Left ventricle myocardium inferior (tissue), 1 donor: ENCODE results near the gene CACNG8. TPM values are rescaled to one million over a fixed set of nuclear protein-coding genes. Genes with fewer than 3 reads are reported as not detected.

Experiments used
- DNase-seq: peaks from one replicate; pipeline ENCODE4 v3.0.0-alpha.2; 2020
- H3K27ac ChIP-seq: fragments of 200-600 bp; replicated peaks from 2 replicates; pipeline ENCODE4 v1.8.0; 2021
- H3K27me3 ChIP-seq: fragments of 200-600 bp; 2 replicates; pipeline ENCODE4 v1.8.0; 2021; ENCODE audit warnings: low read depth
- H3K36me3 ChIP-seq: fragments of 200-600 bp; 2 replicates; pipeline ENCODE4 v1.8.0; 2021
- H3K4me1 ChIP-seq: fragments of 200-600 bp; 2 replicates; pipeline ENCODE4 v1.8.0; 2021
- H3K4me3 ChIP-seq: fragments of 200-600 bp; 2 replicates; pipeline ENCODE4 v1.8.0; 2021; ENCODE audit warnings: mild to moderate bottlenecking, moderate library complexity
- H3K9me3 ChIP-seq: fragments of 200-600 bp; replicated peaks from 2 replicates; pipeline ENCODE4 v1.8.0; 2021
- CTCF ChIP-seq: fragments of 200-600 bp; IDR thresholded peaks from 2 replicates; pipeline ENCODE4 v1.8.0; 2021; ENCODE audit warnings: antibody characterized with exemption, mild to moderate bottlenecking, borderline replicate concordance
- intact Hi-C: fragments of 100-400 bp; cut with micrococcal nuclease; formaldehyde crosslinking; loops from one replicate; pipeline ENCODE4 v1.11.0; 2022
- total RNA-seq: library from RNA; stranded (reverse); fragmentation: NEBNext Ultra II Directional; extraction: Animal tissue kit (Norgen Biotek cat#: 25700); gene quantifications from one replicate; pipeline ENCODE4 v1.2.1, GENCODE V29; 2021
- donor health status: DM: no; HTN: yes; CAD: no; lungs with severe emphysema.

CACNG8 gene
- total RNA-seq, 1 donor from 2014 or later, result 0.16 TPM

DNA sequence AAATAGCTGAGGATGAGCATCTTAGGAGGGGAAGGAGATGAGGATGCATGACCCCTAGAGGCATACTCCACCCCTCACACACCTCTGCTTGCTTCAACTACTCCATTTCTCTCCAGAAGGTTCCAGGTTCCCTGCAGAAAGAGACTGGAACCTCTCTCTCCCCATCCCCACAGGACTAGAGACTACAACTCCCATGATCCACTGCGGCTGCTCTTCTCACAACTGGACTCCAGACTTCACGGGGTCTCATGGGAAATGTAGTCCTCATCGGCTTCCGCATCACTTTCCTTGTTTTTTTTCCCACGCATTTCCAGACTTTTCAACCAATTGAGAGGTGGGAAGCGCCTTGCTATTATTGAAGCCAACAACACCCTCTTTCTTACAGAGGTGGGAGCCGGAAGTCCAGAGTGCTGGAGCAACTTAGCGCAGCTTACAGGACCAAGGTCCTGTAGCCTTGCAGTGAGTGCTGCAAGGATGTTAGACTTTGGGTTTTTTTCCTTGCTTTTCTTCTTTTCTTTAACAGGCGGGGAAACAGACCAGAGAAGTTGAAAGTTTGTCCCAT lies 14.8 kb downstream of the CACNG8 start:
- Histone ChIP-seq H3K36me3 (no peaks in the 10 kb centered on the region), H3K4me3 (peak overlapping the region; percentile 54), H3K9me3 (no peaks in the 10 kb centered on the region), H3K27ac (no peak overlapping the region), H3K27me3 (peaks cover 91% of the 10 kb centered on the region), H3K4me1 (peaks cover 34% of the 10 kb centered on the region)
- TF ChIP-seq CTCF, result no peak
- intact Hi-C loops, result no loop called here
- DNase-seq, result peak; percentile 61

DNA sequence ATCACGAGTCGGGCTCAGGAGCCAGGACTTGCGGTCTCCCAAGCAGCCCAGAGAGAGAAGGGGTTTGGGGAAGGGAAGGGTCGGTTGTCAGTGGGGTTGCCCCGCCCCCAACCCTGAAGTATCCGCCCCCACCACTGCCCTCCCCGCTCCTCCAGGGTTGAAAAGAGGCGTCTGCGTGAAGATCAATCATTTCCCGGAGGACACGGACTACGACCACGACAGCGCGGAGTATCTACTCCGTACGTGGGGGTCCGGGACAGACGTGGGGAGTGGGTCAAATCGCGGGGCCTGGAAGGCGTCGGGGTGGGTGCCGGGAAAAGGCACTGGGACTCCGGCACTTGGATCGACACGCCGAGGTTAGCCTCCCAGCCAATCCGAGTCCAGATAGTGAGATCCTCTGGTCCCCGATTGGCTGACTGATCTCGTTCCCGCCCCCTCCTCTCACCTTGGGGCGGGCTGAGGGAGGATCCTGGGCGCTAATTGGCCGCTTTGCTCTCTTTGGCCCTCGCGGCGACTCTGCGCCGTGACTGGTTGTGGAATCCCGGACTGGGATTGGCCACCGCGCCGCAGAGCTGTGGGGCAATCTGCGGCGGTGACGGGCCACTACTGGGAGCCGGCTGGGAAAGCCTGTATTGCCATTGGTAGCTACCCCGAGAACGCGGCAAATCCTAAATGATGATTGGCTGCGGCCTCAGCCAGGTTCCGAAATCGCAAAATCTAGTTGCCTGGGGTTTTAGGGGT lies 15.4 kb downstream of the CACNG8 start:
- H3K4me3 ChIP-seq, result peak overlapping the region; percentile 54
- peaks cover 34% of the 10 kb centered on the region for H3K4me1 ChIP-seq
- no peak for TF ChIP-seq CTCF
- no peak overlapping the region for H3K27ac ChIP-seq
- no peaks in the 10 kb centered on the region for H3K36me3 ChIP-seq
- no peaks in the 10 kb centered on the region for H3K9me3 ChIP-seq
- DNase-seq, result peak; percentile 50
- peaks cover 91% of the 10 kb centered on the region for H3K27me3 ChIP-seq
- intact Hi-C loops, result no loop called here

DNA sequence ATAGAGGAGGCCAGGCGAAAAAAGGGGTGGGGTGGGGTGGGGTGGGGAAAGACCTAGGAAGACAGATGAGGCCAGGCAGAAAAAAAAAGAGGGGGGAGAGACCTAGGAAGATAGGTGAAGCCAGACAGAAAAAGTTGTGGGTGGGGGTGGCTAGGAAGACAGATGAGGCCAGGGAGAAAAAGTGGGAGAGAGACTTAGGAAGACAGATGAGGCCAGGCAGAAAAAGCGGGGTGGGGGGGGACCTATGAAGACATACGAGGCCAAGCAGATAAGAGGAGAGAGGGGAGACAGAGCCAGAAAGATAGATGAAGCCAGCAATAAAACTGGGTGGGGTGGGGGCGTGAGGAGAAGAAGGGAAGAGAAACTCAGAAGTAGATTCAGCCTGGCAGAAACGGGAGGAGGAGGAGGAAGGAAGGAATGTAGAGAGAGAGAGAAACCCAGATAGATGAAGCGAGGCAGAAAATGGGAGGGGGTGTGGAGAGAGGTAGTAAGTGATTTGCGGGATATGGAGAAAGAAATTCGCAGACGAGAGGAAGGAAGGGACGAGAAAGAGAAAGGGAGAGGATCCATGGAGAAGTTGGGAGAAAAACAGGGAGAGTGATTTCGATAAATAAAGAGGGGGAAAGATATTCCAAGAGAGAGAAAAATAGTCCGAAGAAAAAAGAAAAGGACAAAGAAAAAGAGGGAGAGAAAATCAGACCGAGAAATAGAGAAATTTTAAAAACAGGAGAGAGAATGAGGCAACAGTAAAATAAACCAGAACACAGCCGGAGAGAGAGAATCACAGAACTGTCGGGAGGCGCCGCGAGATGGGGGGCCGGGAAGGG lies 16.5 kb downstream of the CACNG8 start:
- TF ChIP-seq CTCF, result no peak
- intact Hi-C loops, result no loop called here
- peaks cover 93% of the 10 kb centered on the region for H3K27me3 ChIP-seq
- no peaks in the 10 kb centered on the region for H3K36me3 ChIP-seq
- H3K4me1 ChIP-seq, result peaks cover 34% of the 10 kb centered on the region
- DNase-seq, result no peak
- H3K27ac ChIP-seq, result no peak overlapping the region
- no peaks in the 10 kb centered on the region for H3K9me3 ChIP-seq
- peak overlapping the region; percentile 57 for H3K4me3 ChIP-seq

DNA sequence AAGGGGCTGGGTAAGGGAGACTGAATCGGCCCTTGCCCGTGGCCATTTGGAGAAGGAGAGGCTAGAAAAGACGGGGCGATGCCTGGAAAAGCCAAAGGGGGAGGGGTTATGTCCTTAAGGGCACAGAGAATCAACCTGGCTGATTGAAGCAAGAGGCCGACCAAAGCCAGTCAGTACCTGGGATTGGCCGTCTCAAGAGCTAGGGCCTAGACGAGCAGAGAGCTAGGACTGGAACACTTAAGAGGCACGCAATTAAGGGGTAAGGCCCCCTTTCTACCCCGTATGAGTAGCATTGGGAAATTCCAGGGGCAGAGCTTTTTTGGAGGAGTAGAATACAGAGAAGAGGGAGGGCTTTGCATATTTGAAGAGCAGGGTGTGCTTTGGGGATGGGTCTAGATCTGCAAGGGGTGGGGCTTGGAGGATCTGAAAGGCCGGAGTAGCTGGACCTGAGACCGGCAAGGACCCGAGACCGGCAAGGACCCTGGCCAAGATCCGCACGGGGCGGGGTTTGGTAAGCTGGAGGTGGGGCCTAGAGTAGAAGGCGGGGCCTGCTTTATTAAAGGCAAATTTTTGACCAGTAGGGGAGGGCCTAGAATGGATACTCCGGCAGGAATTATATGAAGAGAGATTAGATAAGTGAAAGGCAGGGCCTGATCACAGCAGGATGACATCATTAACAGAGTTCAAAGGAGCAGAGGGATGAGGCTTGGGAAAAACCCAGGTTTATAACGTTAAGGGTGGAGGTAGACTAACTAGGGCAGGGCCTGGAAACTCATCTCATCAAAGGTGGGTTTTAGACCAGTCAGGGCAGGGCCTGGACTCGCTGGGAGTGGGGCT lies 18.0 kb downstream of the CACNG8 start:
- Histone ChIP-seq H3K27ac (peak overlapping the region; percentile 38), H3K4me1 (peaks cover 34% of the 10 kb centered on the region), H3K36me3 (no peaks in the 10 kb centered on the region), H3K9me3 (no peaks in the 10 kb centered on the region), H3K4me3 (peak overlapping the region; percentile 57), H3K27me3 (peaks cover 92% of the 10 kb centered on the region)
- DNase-seq, result no peak
- intact Hi-C loops, result no loop called here
- TF ChIP-seq CTCF, result no peak

DNA sequence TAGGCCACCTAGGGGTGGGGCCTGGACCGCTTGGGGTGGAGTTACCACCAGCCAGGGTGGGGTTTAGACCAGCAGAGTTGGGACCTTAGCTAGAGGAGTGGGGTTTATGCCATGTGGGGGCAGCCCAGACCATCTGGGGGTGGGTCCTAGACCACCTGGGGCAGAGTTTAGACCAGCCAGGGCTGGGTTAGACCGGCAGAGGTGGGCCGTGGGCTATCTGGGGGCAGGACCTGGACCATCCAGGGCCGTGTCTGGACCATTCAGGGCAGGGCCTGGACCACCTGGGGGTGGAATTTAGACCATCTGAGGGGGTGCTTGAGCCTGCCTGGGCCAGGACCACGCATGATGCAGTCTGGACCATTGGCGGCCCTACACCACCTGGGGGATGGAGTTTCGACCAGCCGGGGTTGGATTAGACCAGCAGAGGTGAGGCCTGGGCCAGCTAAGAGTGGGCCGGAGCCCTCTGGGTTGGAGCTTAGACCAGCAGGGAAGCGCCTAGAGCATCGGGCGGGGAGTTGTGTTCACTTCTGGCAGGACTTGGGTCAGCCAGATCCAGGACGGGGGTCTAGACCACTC lies 18.7 kb downstream of the CACNG8 start:
- Histone ChIP-seq H3K9me3 (no peaks in the 10 kb centered on the region), H3K27me3 (peaks cover 86% of the 10 kb centered on the region), H3K36me3 (no peaks in the 10 kb centered on the region), H3K4me3 (peak overlapping the region; percentile 59), H3K27ac (no peak overlapping the region), H3K4me1 (peaks cover 34% of the 10 kb centered on the region)
- intact Hi-C loops, result no loop called here
- TF ChIP-seq CTCF, result no peak
- DNase-seq, result no peak
